NCI-H2171 treated with DMSO at 0.1 percent for 48 hours (cell line): ENCODE measurements around the gene DTD1.
A peak's percentile ranks its signal among the peaks of the same experiment; 100 is the strongest.

Source experiments
- DNase-seq: peaks from one replicate; lab custom pipeline; 2025; lab: John Stamatoyannopoulos, UW

The DTD1 gene

GRCh38 chr20:18587665-18588573 lies at the start of gene DTD1:
TSS of gene DTD1 (plus strand) at chr20:18588054. CDS start at chr20:18588073, 19 bp downstream.
- DNase-seq = peak; percentile 78

- no peak for DNase-seq
Measured at GRCh38 chr20:18541741-18542140, 46.1 kb upstream of the DTD1 start.

- no peak for DNase-seq
Measured at GRCh38 chr20:18543216-18543615, 44.6 kb upstream of the DTD1 start.

GRCh38 chr20:18543932-18544331 lies 43.9 kb upstream of the DTD1 start:
- DNase-seq = no peak

GRCh38 chr20:18545566-18545965 lies 42.3 kb upstream of the DTD1 start:
- no peak for DNase-seq

- no peak for DNase-seq
Measured at GRCh38 chr20:18548465-18548864, 39.4 kb upstream of the DTD1 start.

- DNase-seq = no peak
Measured at GRCh38 chr20:18553746-18554145, 34.1 kb upstream of the DTD1 start.

GRCh38 chr20:18566892-18567738 lies 20.7 kb upstream of the DTD1 start, which contains the start of gene SMIM26:
TSS of gene SMIM26 (plus strand) at chr20:18567432. CDS start at chr20:18567479, 47 bp downstream.
- DNase-seq = peak; percentile 96

- DNase-seq = no peak
Measured at GRCh38 chr20:18567739-18568091, 20.1 kb upstream of the DTD1 start.

GRCh38 chr20:18571009-18571408 lies 16.8 kb upstream of the DTD1 start:
- no peak for DNase-seq

- DNase-seq = no peak
Measured at GRCh38 chr20:18571578-18571977, 16.3 kb upstream of the DTD1 start.

- DNase-seq = peak; percentile 33
Measured at GRCh38 chr20:18577942-18578341, 9.9 kb upstream of the DTD1 start.

- DNase-seq = no peak
Measured at GRCh38 chr20:18578581-18578980, 9.3 kb upstream of the DTD1 start.

- no peak for DNase-seq
Measured at GRCh38 chr20:18580012-18580411, 7.8 kb upstream of the DTD1 start.

- no peak for DNase-seq
Measured at GRCh38 chr20:18585134-18585533, 2.7 kb upstream of the DTD1 start.

GRCh38 chr20:18588574-18588933 lies 700 bp downstream of the DTD1 start:
- DNase-seq = no peak

- no peak for DNase-seq
Measured at GRCh38 chr20:18589941-18590674, 2.3 kb downstream of the DTD1 start.

- DNase-seq = no peak
Measured at GRCh38 chr20:18596270-18596669, 8.4 kb downstream of the DTD1 start.

- DNase-seq = no peak
Measured at GRCh38 chr20:18609741-18610140, 21.9 kb downstream of the DTD1 start.

GRCh38 chr20:18611492-18611891 lies 23.6 kb downstream of the DTD1 start:
- no peak for DNase-seq

GRCh38 chr20:18613553-18613952 lies 25.7 kb downstream of the DTD1 start:
- no peak for DNase-seq

GRCh38 chr20:18614244-18614643 lies 26.4 kb downstream of the DTD1 start:
- no peak for DNase-seq
